SKM-1 (cell line): ENCODE results near the gene PPP2R5C.
"Not testable (repeated sequence)": the region's sequence is repeated elsewhere in the genome, so short reads cannot be mapped to it uniquely, and the experiment has no call there.

Source experiments
- DNase-seq: peaks from one replicate; lab custom pipeline; 2025; ENCODE audit not compliant: unreplicated experiment; lab: John Stamatoyannopoulos, UW

The PPP2R5C gene

GRCh38 chr14:101961746-101962502, 200.4 kb downstream of the PPP2R5C start:
- DNase-seq = no peak

- DNase-seq = no peak
These were observed 201.0 kb downstream of the PPP2R5C start for GRCh38 chr14:101962503-101962874.

DNA sequence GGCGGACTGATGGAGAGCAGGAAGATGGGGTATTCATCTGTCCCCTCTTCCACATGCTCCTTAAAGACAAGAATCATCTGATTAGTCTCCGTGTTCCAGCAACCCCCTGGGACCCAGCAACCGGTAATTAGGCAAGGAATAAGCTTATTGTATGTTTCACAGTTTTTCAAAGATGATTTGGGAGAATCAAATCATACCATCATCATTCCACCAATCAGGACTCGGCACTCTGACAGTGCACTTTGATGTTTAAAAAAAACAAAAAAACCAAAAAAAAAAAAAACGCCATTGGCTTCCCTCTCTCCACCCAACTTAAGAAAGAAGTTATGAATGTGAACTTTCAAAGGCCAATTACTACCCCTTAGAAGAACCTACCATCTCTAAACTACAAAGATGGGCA, 201.5 kb downstream of the PPP2R5C start:
- DNase-seq = no peak

DNA sequence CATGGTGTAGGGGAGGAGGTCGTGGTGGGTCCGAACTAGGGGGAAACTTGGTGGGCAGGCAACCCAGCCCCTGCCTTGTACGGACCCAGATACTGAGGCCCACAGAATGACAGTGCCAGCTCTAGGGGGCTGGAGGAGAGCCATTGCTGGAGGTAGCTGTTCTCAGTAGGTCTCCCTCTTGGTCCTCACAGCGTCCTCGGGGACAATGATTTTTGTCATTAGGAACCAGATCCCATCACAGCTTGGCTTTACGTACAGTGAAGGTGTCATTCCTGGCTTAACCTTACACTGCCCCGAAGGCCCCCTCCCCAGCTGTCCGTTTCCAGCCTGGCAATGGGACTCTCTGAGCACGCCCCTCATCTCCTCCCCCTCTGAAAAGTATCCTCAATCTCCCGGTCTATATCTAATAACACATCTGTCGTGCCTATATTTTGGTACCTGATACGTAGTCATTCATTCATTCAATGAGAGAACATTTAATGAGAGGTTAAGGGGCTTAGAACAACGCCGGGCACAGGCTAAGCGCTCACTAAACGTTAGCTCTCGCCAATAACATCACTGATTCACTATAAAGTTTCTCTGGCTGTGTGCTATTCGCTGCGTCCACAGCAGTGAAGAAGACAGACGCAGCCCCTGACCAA, 202.3 kb downstream of the PPP2R5C start:
- no peak for DNase-seq

GRCh38 chr14:101964297-101965180, 203.0 kb downstream of the PPP2R5C start, which contains the start of gene DYNC1H1:
DYNC1H1 (plus strand) TSS chr14:101964573; CDS start chr14:101964692, 119 bp downstream.
- peak; percentile 21 for DNase-seq

DNA sequence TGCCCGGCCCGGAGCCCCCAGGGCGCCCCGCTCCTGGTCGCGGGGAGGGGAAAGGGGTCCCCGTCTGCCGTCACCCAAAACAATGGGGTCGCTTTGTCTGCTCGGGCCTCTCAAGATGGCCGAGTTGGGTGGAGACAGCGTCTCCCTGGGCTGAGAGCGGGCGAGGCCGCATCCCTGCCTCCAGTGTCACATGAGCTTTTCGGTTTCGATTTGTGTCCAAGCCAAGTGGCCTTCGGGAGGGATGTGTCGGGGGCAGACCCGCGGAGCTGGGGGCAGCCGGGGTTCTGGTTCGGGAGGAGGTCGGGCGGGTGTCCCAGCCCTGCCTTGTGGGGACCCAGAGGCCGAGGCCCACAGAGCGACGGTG, 203.7 kb downstream of the PPP2R5C start:
- DNase-seq = no peak

GRCh38 chr14:101965770-101966722, 204.5 kb downstream of the PPP2R5C start:
- DNase-seq = no peak

DNA sequence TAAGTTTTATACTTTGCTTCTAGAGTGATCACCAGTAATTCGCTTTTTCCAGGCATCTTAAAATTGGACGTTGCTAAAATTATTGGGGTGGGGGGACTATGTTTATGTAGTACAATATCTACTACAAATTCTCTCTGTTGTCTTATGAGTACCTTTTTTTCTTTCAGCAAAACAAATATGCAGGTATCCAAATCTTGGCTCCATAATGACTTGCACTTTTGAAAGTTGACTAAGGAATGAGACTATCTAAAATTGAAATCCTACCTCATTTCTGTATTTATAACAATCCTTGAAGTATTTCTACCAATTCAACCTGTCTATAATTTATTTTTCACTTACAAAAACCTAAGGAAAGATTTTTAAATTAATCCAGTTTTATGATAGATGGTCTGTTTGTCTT, 205.2 kb downstream of the PPP2R5C start:
- no peak for DNase-seq

DNA sequence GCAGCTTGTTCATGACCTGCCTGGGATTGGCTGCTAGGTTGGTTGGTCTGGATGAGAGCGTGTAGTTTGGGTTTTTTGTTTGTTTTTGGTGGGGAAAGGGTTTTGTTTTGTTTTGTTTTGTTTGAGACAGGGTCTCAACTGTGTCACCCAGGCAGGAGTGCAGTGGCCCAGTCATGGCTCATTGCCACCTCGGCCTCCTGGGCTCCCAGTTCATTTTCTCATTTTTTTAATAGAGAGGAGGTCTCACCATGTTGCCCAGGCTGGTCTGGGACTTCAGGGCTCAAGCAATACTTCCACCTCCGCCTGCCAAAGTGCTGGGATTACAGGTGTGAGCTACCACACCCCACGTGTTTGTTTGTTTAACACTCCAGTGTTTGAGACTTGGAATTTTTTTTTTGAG, 206.7 kb downstream of the PPP2R5C start:
- DNase-seq = no peak

DNA sequence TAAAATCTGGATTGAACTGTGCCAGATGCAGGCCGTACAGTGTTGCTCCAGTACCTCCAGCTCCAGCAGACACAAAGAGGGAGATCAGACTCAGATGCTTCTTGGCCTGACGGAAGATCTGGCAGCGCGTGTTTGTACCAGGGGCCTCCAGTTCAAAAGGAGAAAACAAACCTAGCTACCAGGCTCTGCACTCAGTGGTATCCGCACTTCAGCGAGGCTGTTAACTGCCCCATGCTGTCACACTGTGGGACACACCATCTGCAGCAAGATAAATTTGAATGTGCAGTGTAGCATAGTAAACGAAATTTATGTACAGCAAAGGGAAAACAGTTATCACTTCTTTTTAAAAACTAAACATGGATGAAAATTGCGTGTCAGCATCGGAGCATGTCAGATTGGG, 208.0 kb downstream of the PPP2R5C start:
- no peak for DNase-seq

GRCh38 chr14:101970830-101971400, 209.4 kb downstream of the PPP2R5C start:
- DNase-seq = no peak

DNA sequence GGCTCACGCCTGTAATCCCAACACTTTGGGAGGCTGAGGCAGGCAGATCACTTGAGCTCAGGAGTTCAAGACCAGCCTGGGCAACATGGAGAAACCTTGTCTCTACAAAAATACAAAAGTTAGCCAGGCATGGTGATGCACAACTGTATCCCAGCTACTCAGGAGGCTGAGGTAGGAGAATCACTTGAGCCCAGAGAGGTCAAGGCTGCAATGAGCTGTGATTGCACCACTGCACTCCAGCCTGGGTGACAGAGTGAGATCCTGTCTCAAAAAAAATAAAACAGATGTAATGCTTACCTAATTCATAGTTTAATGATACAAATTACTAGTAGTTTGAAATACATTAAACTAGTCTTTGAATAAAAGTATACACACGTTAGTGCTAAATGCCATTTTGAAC, 209.9 kb downstream of the PPP2R5C start:
- not testable (repeated sequence) for DNase-seq

- no peak for DNase-seq
These were observed 210.8 kb downstream of the PPP2R5C start for GRCh38 chr14:101972126-101972866.

DNA sequence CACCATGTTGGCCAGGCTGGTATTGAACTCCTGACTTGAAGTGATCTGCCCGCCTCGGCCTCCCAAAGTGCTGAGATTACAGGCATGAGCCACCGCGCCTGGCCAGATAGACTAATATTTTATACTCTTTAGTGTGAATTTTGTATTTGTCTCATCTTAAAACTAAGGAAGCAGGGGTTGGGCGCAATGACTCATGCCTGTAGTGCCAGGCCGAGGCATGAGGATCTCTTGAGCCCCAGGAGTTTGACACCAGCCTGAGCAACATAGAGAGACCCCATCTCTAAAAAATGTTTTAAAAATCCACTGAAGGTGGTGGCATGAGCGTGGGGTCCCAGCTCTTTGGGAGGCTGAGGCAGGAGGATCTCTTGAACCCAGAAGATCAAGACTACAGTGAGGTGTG, 211.8 kb downstream of the PPP2R5C start:
- DNase-seq = no peak

DNA sequence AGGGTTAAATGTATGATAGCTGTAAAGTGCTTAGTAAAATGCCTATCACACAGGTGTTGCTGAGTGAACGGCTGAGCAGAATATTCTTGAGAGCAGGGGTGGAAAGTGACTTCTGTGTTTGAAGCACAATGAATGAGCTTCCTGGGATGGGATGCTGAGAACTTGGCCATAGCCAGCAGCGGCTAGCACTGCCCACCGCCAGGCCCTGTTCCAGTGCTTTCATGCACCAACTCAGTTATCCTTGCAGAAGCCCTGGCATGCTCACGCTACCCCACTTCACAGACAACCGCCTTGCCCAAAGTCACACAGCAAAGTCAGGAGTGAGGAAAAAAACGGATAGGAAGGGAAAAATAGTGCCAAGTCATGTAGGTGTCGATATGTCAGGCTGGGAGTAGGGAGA, 213.7 kb downstream of the PPP2R5C start:
- DNase-seq = no peak
